Neural cell (in vitro differentiated cells): ENCODE results near the gene MRPL38.

ENCODE experiments used
- EP300 ChIP-seq: fragments of 450-650 bp; conservative IDR thresholded peaks from 2 replicates; pipeline ENCODE4 v1.6.1; 2014; ENCODE audit warnings: antibody characterized with exemption, mild to moderate bottlenecking, moderate library complexity; ENCODE audit not compliant: poor library complexity, severe bottlenecking
- EZH2 ChIP-seq: fragments of 200-600, 300-800 bp; shearing (Covaris generic), sonication (generic); IDR thresholded peaks from 2 replicates; pipeline ENCODE4 v1.6.1; 2014; ENCODE audit warnings: antibody characterized with exemption, low read length, borderline replicate concordance, mild to moderate bottlenecking; ENCODE audit not compliant: insufficient read depth, poor library complexity, severe bottlenecking
- POLR2AphosphoS5 ChIP-seq: IDR thresholded peaks from 2 replicates; pipeline ENCODE4 v1.6.1; 2012
- RAD21 ChIP-seq: fragments of 450-650 bp; conservative IDR thresholded peaks from 2 replicates; pipeline ENCODE4 v1.6.1; 2014; ENCODE audit warnings: antibody characterized with exemption, mild to moderate bottlenecking, moderate library complexity
- TAF1 ChIP-seq: IDR thresholded peaks from 2 replicates; pipeline ENCODE4 v1.6.1; 2012; ENCODE audit warnings: low read depth
- TF ChIP-seq, protein P1 (sequence below): fragments of 450-650 bp; IDR thresholded peaks from 2 replicates; pipeline ENCODE4 v1.5.1; 2014; ENCODE audit warnings: antibody characterized with exemption, mild to moderate bottlenecking, moderate library complexity; ENCODE audit not compliant: poor library complexity, severe bottlenecking
- TF ChIP-seq, protein P2 (sequence below): IDR thresholded peaks from 2 replicates; pipeline ENCODE4 v1.6.1; 2012; ENCODE audit warnings: borderline replicate concordance

DNA sequence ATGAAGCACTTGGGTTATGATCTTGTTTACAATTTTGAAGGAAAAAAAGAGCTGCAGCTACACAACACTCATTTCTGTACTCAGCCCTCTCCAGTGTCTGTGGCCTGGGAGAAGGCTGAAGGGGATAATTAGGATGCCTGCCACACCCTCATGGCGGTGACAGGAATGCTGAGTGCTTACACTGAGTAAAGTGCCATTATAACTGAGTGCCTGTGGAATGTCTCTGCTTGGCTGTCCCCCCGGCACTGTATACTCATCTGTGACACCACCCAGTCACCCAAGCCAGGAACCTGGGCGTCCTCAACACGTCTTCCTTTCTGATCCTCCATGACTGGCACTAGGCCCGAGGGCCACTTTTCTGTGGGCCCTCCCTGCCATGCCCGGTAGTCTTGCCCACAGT lies 3.5 kb upstream of the MRPL38 start:
- TF ChIP-seq EZH2 (no peak), POLR2AphosphoS5 (no peak), TAF1 (no peak), EP300 (no peak), RAD21 (no peak)
- TF ChIP-seq, protein P1, sequence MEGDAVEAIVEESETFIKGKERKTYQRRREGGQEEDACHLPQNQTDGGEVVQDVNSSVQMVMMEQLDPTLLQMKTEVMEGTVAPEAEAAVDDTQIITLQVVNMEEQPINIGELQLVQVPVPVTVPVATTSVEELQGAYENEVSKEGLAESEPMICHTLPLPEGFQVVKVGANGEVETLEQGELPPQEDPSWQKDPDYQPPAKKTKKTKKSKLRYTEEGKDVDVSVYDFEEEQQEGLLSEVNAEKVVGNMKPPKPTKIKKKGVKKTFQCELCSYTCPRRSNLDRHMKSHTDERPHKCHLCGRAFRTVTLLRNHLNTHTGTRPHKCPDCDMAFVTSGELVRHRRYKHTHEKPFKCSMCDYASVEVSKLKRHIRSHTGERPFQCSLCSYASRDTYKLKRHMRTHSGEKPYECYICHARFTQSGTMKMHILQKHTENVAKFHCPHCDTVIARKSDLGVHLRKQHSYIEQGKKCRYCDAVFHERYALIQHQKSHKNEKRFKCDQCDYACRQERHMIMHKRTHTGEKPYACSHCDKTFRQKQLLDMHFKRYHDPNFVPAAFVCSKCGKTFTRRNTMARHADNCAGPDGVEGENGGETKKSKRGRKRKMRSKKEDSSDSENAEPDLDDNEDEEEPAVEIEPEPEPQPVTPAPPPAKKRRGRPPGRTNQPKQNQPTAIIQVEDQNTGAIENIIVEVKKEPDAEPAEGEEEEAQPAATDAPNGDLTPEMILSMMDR: no peak
- TF ChIP-seq, protein P2, sequence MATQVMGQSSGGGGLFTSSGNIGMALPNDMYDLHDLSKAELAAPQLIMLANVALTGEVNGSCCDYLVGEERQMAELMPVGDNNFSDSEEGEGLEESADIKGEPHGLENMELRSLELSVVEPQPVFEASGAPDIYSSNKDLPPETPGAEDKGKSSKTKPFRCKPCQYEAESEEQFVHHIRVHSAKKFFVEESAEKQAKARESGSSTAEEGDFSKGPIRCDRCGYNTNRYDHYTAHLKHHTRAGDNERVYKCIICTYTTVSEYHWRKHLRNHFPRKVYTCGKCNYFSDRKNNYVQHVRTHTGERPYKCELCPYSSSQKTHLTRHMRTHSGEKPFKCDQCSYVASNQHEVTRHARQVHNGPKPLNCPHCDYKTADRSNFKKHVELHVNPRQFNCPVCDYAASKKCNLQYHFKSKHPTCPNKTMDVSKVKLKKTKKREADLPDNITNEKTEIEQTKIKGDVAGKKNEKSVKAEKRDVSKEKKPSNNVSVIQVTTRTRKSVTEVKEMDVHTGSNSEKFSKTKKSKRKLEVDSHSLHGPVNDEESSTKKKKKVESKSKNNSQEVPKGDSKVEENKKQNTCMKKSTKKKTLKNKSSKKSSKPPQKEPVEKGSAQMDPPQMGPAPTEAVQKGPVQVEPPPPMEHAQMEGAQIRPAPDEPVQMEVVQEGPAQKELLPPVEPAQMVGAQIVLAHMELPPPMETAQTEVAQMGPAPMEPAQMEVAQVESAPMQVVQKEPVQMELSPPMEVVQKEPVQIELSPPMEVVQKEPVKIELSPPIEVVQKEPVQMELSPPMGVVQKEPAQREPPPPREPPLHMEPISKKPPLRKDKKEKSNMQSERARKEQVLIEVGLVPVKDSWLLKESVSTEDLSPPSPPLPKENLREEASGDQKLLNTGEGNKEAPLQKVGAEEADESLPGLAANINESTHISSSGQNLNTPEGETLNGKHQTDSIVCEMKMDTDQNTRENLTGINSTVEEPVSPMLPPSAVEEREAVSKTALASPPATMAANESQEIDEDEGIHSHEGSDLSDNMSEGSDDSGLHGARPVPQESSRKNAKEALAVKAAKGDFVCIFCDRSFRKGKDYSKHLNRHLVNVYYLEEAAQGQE: no peak
